Measurements from ENCODE around the gene ABHD14A.

DNA sequence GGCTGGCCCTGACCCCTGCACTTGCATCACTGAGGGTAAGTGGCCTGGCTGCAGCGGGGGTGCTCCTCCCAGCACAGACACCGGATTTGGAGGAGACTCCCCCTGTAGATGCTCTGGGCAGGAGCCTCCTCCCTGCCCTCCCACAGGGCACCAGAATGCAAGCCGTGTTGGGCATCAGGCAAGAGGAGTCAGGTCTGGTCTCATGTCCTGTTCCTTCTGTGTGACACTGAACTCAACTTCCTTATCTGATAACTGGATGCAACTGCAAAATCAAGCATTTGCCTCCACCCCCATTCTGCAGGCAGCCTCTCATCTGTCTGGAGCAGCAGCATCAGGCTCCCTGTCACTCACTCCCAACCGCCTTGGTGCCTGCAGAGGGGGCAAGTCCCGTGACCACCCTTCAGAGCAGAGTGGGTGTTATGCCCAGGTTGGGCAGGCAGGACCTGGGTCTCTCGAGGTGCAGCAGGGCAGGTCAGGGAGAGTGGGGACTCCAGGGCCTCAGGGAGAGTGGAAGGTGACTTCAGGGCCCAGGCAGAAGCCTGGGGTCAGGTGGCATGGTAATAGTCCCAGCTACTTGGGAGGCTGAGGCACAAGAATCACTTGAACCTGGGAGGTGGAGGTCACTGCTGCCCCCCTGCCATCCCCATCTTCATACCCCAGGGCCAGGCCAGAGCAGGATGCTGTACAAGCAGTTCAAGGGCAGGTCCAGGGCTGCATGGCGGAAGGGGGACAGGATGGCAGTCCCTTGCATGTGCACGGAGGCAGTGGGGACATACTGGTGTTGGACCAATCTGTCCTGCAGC lies 31.4 kb downstream of the ABHD14A start:
- TF ChIP-seq, protein P1, sequence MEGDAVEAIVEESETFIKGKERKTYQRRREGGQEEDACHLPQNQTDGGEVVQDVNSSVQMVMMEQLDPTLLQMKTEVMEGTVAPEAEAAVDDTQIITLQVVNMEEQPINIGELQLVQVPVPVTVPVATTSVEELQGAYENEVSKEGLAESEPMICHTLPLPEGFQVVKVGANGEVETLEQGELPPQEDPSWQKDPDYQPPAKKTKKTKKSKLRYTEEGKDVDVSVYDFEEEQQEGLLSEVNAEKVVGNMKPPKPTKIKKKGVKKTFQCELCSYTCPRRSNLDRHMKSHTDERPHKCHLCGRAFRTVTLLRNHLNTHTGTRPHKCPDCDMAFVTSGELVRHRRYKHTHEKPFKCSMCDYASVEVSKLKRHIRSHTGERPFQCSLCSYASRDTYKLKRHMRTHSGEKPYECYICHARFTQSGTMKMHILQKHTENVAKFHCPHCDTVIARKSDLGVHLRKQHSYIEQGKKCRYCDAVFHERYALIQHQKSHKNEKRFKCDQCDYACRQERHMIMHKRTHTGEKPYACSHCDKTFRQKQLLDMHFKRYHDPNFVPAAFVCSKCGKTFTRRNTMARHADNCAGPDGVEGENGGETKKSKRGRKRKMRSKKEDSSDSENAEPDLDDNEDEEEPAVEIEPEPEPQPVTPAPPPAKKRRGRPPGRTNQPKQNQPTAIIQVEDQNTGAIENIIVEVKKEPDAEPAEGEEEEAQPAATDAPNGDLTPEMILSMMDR (conservative IDR thresholded peaks at IDR 0.05), result no peak
- TF ChIP-seq EZH2 (IDR thresholded peaks at IDR 0.05; ENCODE audit: low read depth), result no peak

Data from PC-9 (cell line).